ENCODE measurements around the gene SLC9A9.

Gene SLC9A9

GRCh38 chr3:143506190-143506589 lies 342.1 kb downstream of the SLC9A9 start:
- DNase-seq (ENCODE audit: low read depth) = no peak

- no peak for DNase-seq (ENCODE audit: low read depth)
Observed at GRCh38 chr3:143503325-143503885, 344.9 kb downstream of the SLC9A9 start.

GRCh38 chr3:143502081-143502480 lies 346.2 kb downstream of the SLC9A9 start:
- no peak for DNase-seq (ENCODE audit: low read depth)

GRCh38 chr3:143497382-143497781 lies 350.9 kb downstream of the SLC9A9 start:
- no peak for DNase-seq (ENCODE audit: low read depth)

GRCh38 chr3:143496191-143496590 lies 352.1 kb downstream of the SLC9A9 start:
- DNase-seq (ENCODE audit: low read depth) = no peak

GRCh38 chr3:143495527-143495926 lies 352.7 kb downstream of the SLC9A9 start:
- no peak for DNase-seq (ENCODE audit: low read depth)

- no peak for DNase-seq (ENCODE audit: low read depth)
Observed at GRCh38 chr3:143486611-143487010, 361.7 kb downstream of the SLC9A9 start.

GRCh38 chr3:143484846-143485512 lies 363.3 kb downstream of the SLC9A9 start:
- DNase-seq (ENCODE audit: low read depth) = no peak

- DNase-seq (ENCODE audit: low read depth) = no peak
Observed at GRCh38 chr3:143483214-143483613, 365.1 kb downstream of the SLC9A9 start.

GRCh38 chr3:143482106-143483088 lies 365.9 kb downstream of the SLC9A9 start:
- DNase-seq (ENCODE audit: low read depth) = peak; percentile 79

GRCh38 chr3:143480344-143480743 lies 367.9 kb downstream of the SLC9A9 start:
- peak; percentile 36 for DNase-seq (ENCODE audit: low read depth)

GRCh38 chr3:143479727-143480126 lies 368.5 kb downstream of the SLC9A9 start:
- no peak for DNase-seq (ENCODE audit: low read depth)

GRCh38 chr3:143478115-143478693 lies 370.1 kb downstream of the SLC9A9 start:
- DNase-seq (ENCODE audit: low read depth) = no peak

GRCh38 chr3:143476965-143477640 lies 371.2 kb downstream of the SLC9A9 start:
- DNase-seq (ENCODE audit: low read depth) = no peak

- peak; percentile 21 for DNase-seq (ENCODE audit: low read depth)
Observed at GRCh38 chr3:143475981-143476380, 372.3 kb downstream of the SLC9A9 start.

- DNase-seq (ENCODE audit: low read depth) = no peak
Observed at GRCh38 chr3:143472731-143473523, 375.3 kb downstream of the SLC9A9 start.

GRCh38 chr3:143471705-143472104 lies 376.6 kb downstream of the SLC9A9 start:
- DNase-seq (ENCODE audit: low read depth) = no peak

GRCh38 chr3:143469159-143469558 lies 379.1 kb downstream of the SLC9A9 start:
- no peak for DNase-seq (ENCODE audit: low read depth)

- no peak for DNase-seq (ENCODE audit: low read depth)
Observed at GRCh38 chr3:143465666-143466065, 382.6 kb downstream of the SLC9A9 start.

- DNase-seq (ENCODE audit: low read depth) = no peak
Observed at GRCh38 chr3:143464850-143465249, 383.4 kb downstream of the SLC9A9 start.

- DNase-seq (ENCODE audit: low read depth) = no peak
Observed at GRCh38 chr3:143455480-143455879, 392.8 kb downstream of the SLC9A9 start.

Measured in fibroblast of gingiva (primary cell).